ENCODE results near the gene FOXI3. TPM values are rescaled to one million over a fixed set of nuclear protein-coding genes. Genes with fewer than 3 reads are reported as not detected.

Gene FOXI3
- total RNA-seq, 1 donor from 2014 or later: 0.21 TPM

- Histone ChIP-seq H3K4me3 (ENCODE audit: low read depth, low read length) (no peak overlapping the region), H3K27me3 (ENCODE audit: control insufficient read depth, insufficient read depth, low read length) (no peaks in the 10 kb centered on the region), H3K36me3 (ENCODE audit: control insufficient read depth, insufficient read depth, low read length) (no peaks in the 10 kb centered on the region)
- DNase-seq (ENCODE audit: low read depth): no peak
- TF ChIP-seq CTCF (IDR thresholded peaks at IDR 0.05; ENCODE audit: insufficient read depth, low read length, poor library complexity, severe bottlenecking): no peak
Measured at GRCh38 chr2:88464153-88464552, 11.7 kb upstream of the FOXI3 start.

GRCh38 chr2:88458633-88459032, 6.1 kb upstream of the FOXI3 start:
- Histone ChIP-seq H3K4me3 (ENCODE audit: low read depth, low read length) (no peak overlapping the region), H3K36me3 (ENCODE audit: control insufficient read depth, insufficient read depth, low read length) (no peaks in the 10 kb centered on the region), H3K27me3 (ENCODE audit: control insufficient read depth, insufficient read depth, low read length) (peaks cover 4% of the 10 kb centered on the region)
- no peak for DNase-seq (ENCODE audit: low read depth)
- no peak for TF ChIP-seq CTCF (IDR thresholded peaks at IDR 0.05; ENCODE audit: insufficient read depth, low read length, poor library complexity, severe bottlenecking)

GRCh38 chr2:88452980-88453582, 588 bp upstream of the FOXI3 start:
- H3K4me3 ChIP-seq (ENCODE audit: low read depth, low read length): no peak overlapping the region
- TF ChIP-seq CTCF (IDR thresholded peaks at IDR 0.05; ENCODE audit: insufficient read depth, low read length, poor library complexity, severe bottlenecking): no peak
- H3K36me3 ChIP-seq (ENCODE audit: control insufficient read depth, insufficient read depth, low read length): no peaks in the 10 kb centered on the region
- H3K27me3 ChIP-seq (ENCODE audit: control insufficient read depth, insufficient read depth, low read length): peaks cover 32% of the 10 kb centered on the region
- no peak for DNase-seq (ENCODE audit: low read depth)

GRCh38 chr2:88451811-88452564, 505 bp downstream of the FOXI3 start:
- no peak for TF ChIP-seq CTCF (IDR thresholded peaks at IDR 0.05; ENCODE audit: insufficient read depth, low read length, poor library complexity, severe bottlenecking)
- Histone ChIP-seq H3K36me3 (ENCODE audit: control insufficient read depth, insufficient read depth, low read length) (no peaks in the 10 kb centered on the region), H3K4me3 (ENCODE audit: low read depth, low read length) (no peak overlapping the region), H3K27me3 (ENCODE audit: control insufficient read depth, insufficient read depth, low read length) (peaks cover 35% of the 10 kb centered on the region)
- no peak for DNase-seq (ENCODE audit: low read depth)

- no peak for DNase-seq (ENCODE audit: low read depth)
- H3K27me3 ChIP-seq (ENCODE audit: control insufficient read depth, insufficient read depth, low read length): peaks cover 35% of the 10 kb centered on the region
- H3K36me3 ChIP-seq (ENCODE audit: control insufficient read depth, insufficient read depth, low read length): no peaks in the 10 kb centered on the region
- TF ChIP-seq CTCF (IDR thresholded peaks at IDR 0.05; ENCODE audit: insufficient read depth, low read length, poor library complexity, severe bottlenecking): no peak
- H3K4me3 ChIP-seq (ENCODE audit: low read depth, low read length): no peak overlapping the region
Measured at GRCh38 chr2:88450925-88451810, 1.3 kb downstream of the FOXI3 start.
